Glomerular visceral epithelial cell (primary cell): ENCODE results near the gene C11orf97.
"Not testable (repeated sequence)": the region's sequence is repeated elsewhere in the genome, so short reads cannot be mapped to it uniquely, and the experiment has no call there.

Experiments
- DNase-seq: peaks from one replicate; pipeline ENCODE4 v3.0.0-alpha.2; 2016; ENCODE audit errors: extremely low spot score

The C11orf97 gene

GRCh38 chr11:94557992-94558391 lies 45.7 kb downstream of the C11orf97 start:
- no peak for DNase-seq

DNA sequence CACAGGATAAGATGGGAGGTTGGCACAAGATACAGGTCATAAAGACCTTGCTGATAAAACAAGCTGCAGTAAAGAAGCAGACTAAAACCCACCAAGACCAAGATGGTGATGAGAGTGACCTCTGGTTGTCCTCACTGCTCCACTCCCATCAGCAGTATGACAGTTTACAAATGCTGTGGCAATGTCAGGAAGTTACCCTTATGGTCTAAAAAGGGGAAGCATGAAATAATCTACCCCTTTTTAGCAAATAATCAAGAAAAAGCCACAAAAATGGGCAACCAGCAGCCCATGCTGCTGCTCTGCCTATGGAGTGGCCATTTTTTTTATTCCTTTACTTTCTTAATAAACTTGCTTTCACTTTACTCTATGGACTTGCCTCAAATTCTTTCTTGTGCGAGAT lies 46.2 kb downstream of the C11orf97 start:
- no peak for DNase-seq

DNA sequence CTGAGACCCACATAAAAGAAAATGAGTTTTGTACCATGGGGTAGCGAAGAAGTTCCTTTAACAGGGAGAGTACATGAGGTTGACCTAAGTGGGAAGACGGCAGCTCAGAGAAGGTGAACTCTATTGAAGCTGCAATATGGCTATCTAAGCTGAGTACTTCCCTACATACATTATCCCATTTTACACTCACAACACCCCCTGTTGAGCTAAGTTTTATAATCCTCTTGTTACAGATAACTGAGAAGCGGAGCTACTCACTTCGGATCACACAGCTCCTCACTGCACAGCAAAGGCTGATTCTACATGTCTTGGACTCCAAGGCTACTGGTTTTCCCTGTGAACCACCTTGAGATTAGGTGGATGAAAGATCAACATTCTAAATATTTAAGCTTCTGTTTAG lies 46.7 kb downstream of the C11orf97 start:
- DNase-seq: no peak

GRCh38 chr11:94559361-94559760 lies 47.1 kb downstream of the C11orf97 start:
- no peak for DNase-seq

DNA sequence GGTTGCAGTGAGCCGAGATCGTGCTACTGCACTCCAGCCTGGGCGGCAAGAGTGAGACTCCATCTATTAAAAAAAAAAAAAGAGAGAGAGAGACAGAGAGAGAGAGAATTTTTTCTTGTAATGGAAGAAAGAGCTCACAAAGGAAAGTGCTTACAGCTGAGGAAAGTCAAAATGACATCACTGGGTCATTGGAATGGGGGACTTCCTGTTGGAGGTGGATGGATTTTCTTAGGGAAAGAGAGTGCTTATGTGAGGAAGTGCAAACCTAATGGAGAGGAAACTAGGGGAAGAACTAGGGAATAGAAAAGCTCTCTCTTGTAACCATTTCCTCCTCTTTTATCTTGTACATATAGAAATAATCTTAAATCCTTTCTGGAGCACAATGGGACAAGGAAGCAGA lies 48.6 kb downstream of the C11orf97 start:
- no peak for DNase-seq

- DNase-seq: peak; percentile 32
These were observed 51.1 kb downstream of the C11orf97 start for GRCh38 chr11:94563176-94563847.

- no peak for DNase-seq
These were observed 51.7 kb downstream of the C11orf97 start for GRCh38 chr11:94563848-94564467.

GRCh38 chr11:94567181-94567670 lies 55.0 kb downstream of the C11orf97 start, which contains the start of gene PIWIL4:
PIWIL4 (plus strand) TSS chr11:94567368; CDS start chr11:94567519, 151 bp downstream.
- no peak for DNase-seq

DNA sequence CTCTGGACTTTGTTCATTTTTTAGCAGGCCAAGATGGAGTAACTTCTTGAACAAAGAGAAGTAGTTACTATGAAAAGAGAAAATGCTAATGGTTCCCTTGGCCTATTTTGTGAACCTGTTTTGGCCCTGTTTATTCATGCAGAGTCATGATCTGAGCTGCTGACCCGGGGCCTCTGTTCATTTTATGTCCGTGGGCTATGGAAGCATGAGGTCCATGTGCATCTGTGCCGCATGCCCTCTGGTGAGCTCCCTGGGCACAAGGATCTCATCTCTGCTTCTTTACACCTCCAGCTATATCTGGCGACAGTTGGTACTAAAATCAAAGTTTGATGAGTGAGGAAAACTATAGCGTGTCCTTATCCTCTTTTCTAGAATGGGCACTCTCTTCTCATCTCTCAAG lies 55.9 kb downstream of the C11orf97 start:
- no peak for DNase-seq

- no peak for DNase-seq
These were observed 56.5 kb downstream of the C11orf97 start for GRCh38 chr11:94568717-94569116.

DNA sequence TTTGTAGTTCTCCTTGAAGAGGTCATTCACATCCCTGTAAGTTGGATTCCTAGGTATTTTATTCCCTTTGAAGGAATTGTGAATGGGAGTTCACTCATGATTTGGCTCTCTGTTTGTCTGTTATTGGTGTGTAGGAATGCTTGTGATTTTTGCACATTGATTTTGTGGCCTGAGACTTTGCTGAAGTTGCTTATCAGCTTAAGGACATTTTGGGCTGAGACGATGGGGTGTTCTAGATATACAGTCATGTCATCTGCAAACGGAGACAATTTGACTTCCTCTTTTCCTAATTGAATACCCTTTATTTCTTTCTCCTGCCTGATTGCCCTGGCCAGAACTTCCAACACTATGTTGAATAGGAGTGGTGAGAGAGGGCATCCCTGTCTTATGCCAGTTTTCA lies 60.7 kb downstream of the C11orf97 start:
- not testable (repeated sequence) for DNase-seq

- no peak for DNase-seq
These were observed 62.1 kb downstream of the C11orf97 start for GRCh38 chr11:94574193-94574961.

GRCh38 chr11:94576306-94576705 lies 64.0 kb downstream of the C11orf97 start:
- DNase-seq: no peak

- no peak for DNase-seq
These were observed 65.6 kb downstream of the C11orf97 start for GRCh38 chr11:94577841-94578240.
